Esophagus muscularis mucosa (tissue), 4 donors: ENCODE measurements around the gene CAD. TPM values are rescaled to one million over a fixed set of nuclear protein-coding genes. Genes with fewer than 3 reads are reported as not detected.

ENCODE experiments used
- DNase-seq: peaks from one replicate; pipeline ENCODE4 v3.0.0-alpha.2; 2017; ENCODE audit errors: extremely low spot score
- H3K27ac ChIP-seq, 4 donors: fragments of 200-600 bp; sonication (generic); replicated peaks in 1 of 4; 1 replicate in 3 of 4; 2 replicates in 1 of 4; pipeline ENCODE4 v1.5.1; 2016 to 2019; ENCODE audit warnings: mild to moderate bottlenecking in 1 of 4
- H3K27me3 ChIP-seq, 4 donors: fragments of 200-600 bp; sonication (generic); one replicate each; pipeline versions ENCODE4 v1.5.1 to v1.6.0; 2016 to 2019
- H3K36me3 ChIP-seq, 4 donors: fragments of 200-600 bp; sonication (generic); one replicate each; pipeline ENCODE4 v1.5.1; 2016 to 2019
- H3K4me1 ChIP-seq, 4 donors: fragments of 200-600 bp; sonication (generic); one replicate each; pipeline ENCODE4 v1.5.1; 2016 to 2019
- H3K4me3 ChIP-seq, 4 donors: fragments of 200-600 bp; sonication (generic); 1 replicate in 2 of 4; 2 replicates in 2 of 4; pipeline ENCODE4 v1.5.1; 2016 to 2019; ENCODE audit warnings: mild to moderate bottlenecking in 4 of 4, moderate library complexity in 1 of 4
- H3K9me3 ChIP-seq, 4 donors: fragments of 200-600 bp; sonication (generic); 1 replicate in 3 of 4; 2 replicates in 1 of 4; pipeline ENCODE4 v1.5.1; 2016 to 2019
- CTCF ChIP-seq, 3 experiments: fragments of 200-600 bp in 2 of 3; fragments of 450-650 bp in 1 of 3; sonication (generic) in 2 of 3; IDR thresholded peaks; one replicate each; pipeline ENCODE4 v1.5.1; 2017 to 2019; ENCODE audit warnings: antibody characterized with exemption in 3 of 3, mild to moderate bottlenecking in 2 of 3, moderate library complexity in 1 of 3
- EP300 ChIP-seq: sonication (generic); formaldehyde crosslinking; IDR thresholded peaks from one replicate; pipeline ENCODE4 v1.6.1; 2017; ENCODE audit warnings: antibody characterized with exemption
- POLR2A ChIP-seq: fragments of 450-650 bp; IDR thresholded peaks from one replicate; pipeline ENCODE4 v1.6.1; 2017; ENCODE audit warnings: antibody characterized with exemption, moderate library complexity, mild to moderate bottlenecking, low read depth
- POLR2AphosphoS5 ChIP-seq, 2 donors: sonication (generic); formaldehyde crosslinking; IDR thresholded peaks; one replicate each; pipeline ENCODE4 v1.6.1; 2017; ENCODE audit warnings: antibody characterized with exemption in 2 of 2
- WGBS: methylation state at CpG from one replicate; pipeline ENCODE4 v1.1.5; 2018; 5-methylcytosine and 5-hydroxymethylcytosine counted together
- intact Hi-C: fragments of 100-400 bp; cut with DNase I; formaldehyde crosslinking; loops from one replicate; pipeline ENCODE4 v1.15.1; 2023
- total RNA-seq, 4 donors: library from RNA; depleted of rRNA; stranded (reverse); fragments of >200 nt; gene quantifications; one replicate each; pipeline versions ENCODE4 v1.1.0 to v1.2.1, GENCODE V29; 2016

CAD gene
- total RNA-seq, 4 donors from 2014 or later, result 12.4 to 28.3 (median 16.6) TPM

- H3K36me3 ChIP-seq, result peaks cover 52 to 100% (median 84%) of the 10 kb centered on the region in 4 donors
Observed at GRCh38 chr2:27205206-27205605, 12.0 kb upstream of the CAD start.

GRCh38 chr2:27206346-27206745 is 10.8 kb upstream of the CAD start:
- intact Hi-C loops, result no loop called here
- 95% methylated on average over 6 of the region's 6 CpGs for WGBS
- TF ChIP-seq CTCF (IDR thresholded peaks at IDR 0.05) (no peak), POLR2A (no peak), POLR2AphosphoS5 (IDR thresholded peaks at IDR 0.05) (no peak), EP300 (no peak)
- no peaks in the 10 kb centered on the region for H3K9me3 ChIP-seq
- peaks cover 5 to 15% (median 9%) of the 10 kb centered on the region in 4 donors for H3K4me1 ChIP-seq
- DNase-seq, result no peak
- H3K4me3 ChIP-seq, result no peak overlapping the region
- no peak overlapping the region for H3K27ac ChIP-seq
- no peaks in the 10 kb centered on the region for H3K27me3 ChIP-seq
- H3K36me3 ChIP-seq, result peaks cover 48 to 90% (median 76%) of the 10 kb centered on the region in 4 donors

More at GRCh38 chr2:27205206-27205605, 12.0 kb upstream of the CAD start:
- intact Hi-C loops, result no loop called here
- Histone ChIP-seq H3K9me3 (no peaks in the 10 kb centered on the region), H3K27ac (no peak overlapping the region), H3K4me1 (peaks cover 0 to 6% (median 3%) of the 10 kb centered on the region in 4 donors), H3K27me3 (no peaks in the 10 kb centered on the region), H3K4me3 (no peak overlapping the region)
- DNase-seq, result no peak
- TF ChIP-seq CTCF (IDR thresholded peaks at IDR 0.05), result no peak
- TF ChIP-seq EP300, result no peak
- TF ChIP-seq POLR2AphosphoS5 (IDR thresholded peaks at IDR 0.05), result no peak
- no peak for TF ChIP-seq POLR2A
- 70% methylated on average over 8 of the region's 8 CpGs for WGBS

GRCh38 chr2:27208486-27209050 is 8.6 kb upstream of the CAD start:
- Histone ChIP-seq H3K27ac (no peak overlapping the region), H3K9me3 (no peaks in the 10 kb centered on the region), H3K36me3 (peaks cover 42 to 67% (median 56%) of the 10 kb centered on the region in 4 donors), H3K4me1 (peaks cover 14 to 26% (median 21%) of the 10 kb centered on the region in 4 donors), H3K4me3 (no peak overlapping the region), H3K27me3 (no peaks in the 10 kb centered on the region)
- intact Hi-C loops, result no loop called here
- TF ChIP-seq POLR2A, result no peak
- no peak for TF ChIP-seq EP300
- TF ChIP-seq CTCF (IDR thresholded peaks at IDR 0.05), result no peak
- TF ChIP-seq POLR2AphosphoS5 (IDR thresholded peaks at IDR 0.05), result no peak
- 89% methylated on average over 4 of the region's 4 CpGs for WGBS
- DNase-seq, result no peak

GRCh38 chr2:27209621-27210401 is 7.4 kb upstream of the CAD start:
- Histone ChIP-seq H3K4me1 (peaks cover 19 to 33% (median 23%) of the 10 kb centered on the region in 4 donors), H3K27ac (no peak overlapping the region), H3K36me3 (peaks cover 29 to 58% (median 45%) of the 10 kb centered on the region in 4 donors), H3K4me3 (no peak overlapping the region), H3K9me3 (no peaks in the 10 kb centered on the region), H3K27me3 (no peaks in the 10 kb centered on the region)
- no peak for DNase-seq
- TF ChIP-seq CTCF (IDR thresholded peaks at IDR 0.05), result no peak
- intact Hi-C loops, result loop anchor here (10.0 kb wide), 1 partner anchor 165 kb away; the partner anchor contains the start of genes EIF2B4 and SNX17
- WGBS, result 92% methylated on average over 6 of the region's 6 CpGs
